ENCODE data around the gene STXBP2.
"Not testable (repeated sequence)": the region's sequence is repeated elsewhere in the genome, so short reads cannot be mapped to it uniquely, and the experiment has no call there.

Gene STXBP2

GRCh38 chr19:7635670-7636069 is 1.2 kb upstream of the STXBP2 start:
- DNase-seq: no peak

- no peak for DNase-seq
These were observed 606 bp upstream of the STXBP2 start for GRCh38 chr19:7636317-7636690.

- DNase-seq: no peak
These were observed 705 bp downstream of the STXBP2 start for GRCh38 chr19:7637374-7638256.

- DNase-seq: no peak
These were observed 2.0 kb downstream of the STXBP2 start for GRCh38 chr19:7638802-7639465.

- no peak for DNase-seq
These were observed 3.0 kb downstream of the STXBP2 start for GRCh38 chr19:7639863-7640348.

GRCh38 chr19:7640803-7641202 is 3.9 kb downstream of the STXBP2 start:
- no peak for DNase-seq

GRCh38 chr19:7641290-7642276 is 4.7 kb downstream of the STXBP2 start:
- no peak for DNase-seq

- DNase-seq: no peak
These were observed 5.6 kb downstream of the STXBP2 start for GRCh38 chr19:7642295-7643030.

GRCh38 chr19:7643031-7643415 is 6.1 kb downstream of the STXBP2 start:
- no peak for DNase-seq

DNA sequence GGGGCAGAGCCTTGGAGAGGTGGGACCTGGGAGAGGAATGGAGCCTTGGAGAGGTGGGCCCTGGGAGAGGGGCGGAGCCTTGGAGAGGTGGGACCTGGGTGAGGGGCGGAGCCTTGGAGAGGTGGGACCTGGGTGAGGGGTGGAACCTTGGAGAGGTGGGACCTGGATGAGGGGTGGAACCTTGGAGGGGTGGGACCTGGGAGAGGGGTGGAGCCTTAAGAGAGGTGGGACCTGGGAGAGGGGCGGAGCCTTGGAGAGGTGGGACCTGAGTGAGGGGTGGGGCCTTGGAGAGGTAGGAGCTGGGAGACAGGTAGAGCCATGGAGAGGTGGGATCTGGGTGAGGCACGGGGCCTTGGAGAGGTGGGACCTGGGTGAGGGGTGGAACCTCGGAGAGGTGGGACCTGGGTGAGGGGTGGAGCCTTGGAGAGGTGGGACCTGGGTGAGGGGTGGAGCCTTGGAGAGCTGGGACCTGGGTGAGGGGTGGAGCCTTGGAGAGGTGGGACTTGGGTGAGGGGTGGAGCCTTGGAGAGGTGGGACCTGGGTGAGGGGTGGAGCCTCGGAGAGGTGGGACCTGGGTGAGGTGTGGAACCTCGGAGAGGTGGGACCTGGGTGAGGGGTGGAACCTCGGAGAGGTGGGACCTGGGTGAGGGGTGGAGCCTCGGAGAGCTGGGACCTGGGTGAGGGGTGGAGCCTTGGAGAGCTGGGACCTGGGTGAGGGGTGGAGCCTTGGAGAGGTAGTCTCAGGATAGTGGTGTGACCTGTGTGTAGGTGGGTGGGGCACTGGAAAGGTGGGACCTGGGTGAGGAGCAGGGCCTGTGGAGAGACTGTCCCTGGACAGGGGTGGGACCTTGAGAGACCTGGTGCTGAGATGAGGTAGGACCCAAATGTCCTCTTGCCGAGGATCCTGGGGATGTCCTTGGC is 7.0 kb downstream of the STXBP2 start:
- DNase-seq: not testable (repeated sequence)

DNA sequence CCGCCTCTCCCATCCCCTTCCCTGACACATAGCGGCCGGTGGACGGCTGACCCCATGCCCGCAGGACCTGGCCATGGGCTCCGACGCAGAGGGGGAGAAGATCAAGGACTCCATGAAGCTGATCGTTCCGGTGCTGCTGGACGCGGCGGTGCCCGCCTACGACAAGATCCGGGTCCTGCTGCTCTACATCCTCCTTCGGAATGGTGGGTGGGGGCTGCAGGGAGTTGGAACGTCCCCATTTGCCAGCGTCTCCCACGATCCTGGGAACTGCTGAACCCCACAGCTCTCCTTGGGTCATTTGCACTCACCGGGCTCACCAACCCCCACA is 7.6 kb downstream of the STXBP2 start:
- DNase-seq: no peak

DNA sequence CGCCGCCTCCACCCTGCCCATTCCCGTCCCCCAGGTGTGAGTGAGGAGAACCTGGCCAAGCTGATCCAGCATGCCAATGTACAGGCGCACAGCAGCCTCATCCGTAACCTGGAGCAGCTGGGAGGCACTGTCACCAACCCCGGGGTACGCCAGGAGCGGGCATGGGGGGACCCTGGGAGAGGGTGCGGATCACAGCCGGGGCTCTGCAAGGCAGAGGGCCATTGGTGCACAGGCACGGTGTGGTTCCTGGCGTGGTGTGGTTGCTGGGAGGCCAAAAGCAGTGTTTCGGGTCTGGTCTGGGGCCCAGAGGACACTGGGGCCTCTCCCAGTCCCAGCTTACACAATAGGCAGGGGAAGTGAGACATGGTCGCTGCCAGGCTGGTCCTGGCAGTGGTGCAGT is 8.3 kb downstream of the STXBP2 start:
- no peak for DNase-seq

DNA sequence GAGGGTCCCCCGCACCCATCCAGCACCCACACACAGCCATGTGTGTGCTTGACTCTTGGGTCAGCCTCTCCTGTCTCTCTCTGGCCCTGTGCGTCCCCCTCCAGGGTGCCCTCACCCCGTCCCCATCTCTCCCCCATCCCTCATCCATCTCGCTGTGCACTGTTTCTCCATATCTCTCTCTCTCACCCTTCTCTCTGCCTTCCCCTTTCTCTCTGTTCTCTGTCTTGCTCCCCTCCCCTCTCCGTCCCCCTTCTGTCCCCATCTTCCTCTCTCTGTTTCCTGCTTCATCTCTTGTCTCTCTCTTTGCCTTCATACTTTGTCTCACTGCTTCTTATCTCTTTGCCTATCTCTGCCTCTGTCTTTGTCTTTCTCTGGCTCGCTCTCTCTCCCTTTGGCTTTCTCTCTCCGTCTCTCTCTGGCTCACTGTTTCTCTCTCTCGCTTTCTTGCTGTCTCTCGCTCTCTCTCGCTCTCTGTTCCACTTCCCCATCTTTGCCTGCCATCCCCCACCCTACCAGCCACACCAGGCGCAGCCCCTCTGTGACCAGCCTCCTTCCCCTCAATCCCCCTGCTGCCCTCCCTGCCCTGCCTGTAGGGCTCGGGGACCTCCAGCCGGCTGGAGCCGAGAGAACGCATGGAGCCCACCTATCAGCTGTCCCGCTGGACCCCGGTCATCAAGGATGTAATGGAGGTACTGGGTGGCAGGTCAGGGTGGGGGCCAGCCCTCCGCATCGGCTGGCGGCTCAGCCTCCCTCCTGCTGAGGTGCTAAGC is 8.9 kb downstream of the STXBP2 start:
- no peak for DNase-seq

DNA sequence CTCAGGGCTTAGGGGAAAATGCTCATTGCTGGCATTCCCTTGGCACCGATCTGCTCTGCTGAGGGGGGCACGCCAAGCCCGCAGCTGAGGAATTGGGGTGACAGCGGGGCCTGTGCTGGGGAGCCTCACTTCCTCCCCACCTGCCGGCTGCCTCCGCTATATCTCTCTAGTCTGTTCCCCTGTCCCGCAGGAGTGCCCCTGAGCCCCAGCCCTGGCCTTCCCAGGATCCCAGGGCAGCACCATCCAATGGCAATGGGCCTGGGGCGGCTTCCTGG is 9.5 kb downstream of the STXBP2 start:
- DNase-seq: no peak

- DNase-seq: no peak
These were observed 10.2 kb downstream of the STXBP2 start for GRCh38 chr19:7647156-7647555.

- no peak for DNase-seq
These were observed 11.5 kb downstream of the STXBP2 start for GRCh38 chr19:7648265-7649014.

DNA sequence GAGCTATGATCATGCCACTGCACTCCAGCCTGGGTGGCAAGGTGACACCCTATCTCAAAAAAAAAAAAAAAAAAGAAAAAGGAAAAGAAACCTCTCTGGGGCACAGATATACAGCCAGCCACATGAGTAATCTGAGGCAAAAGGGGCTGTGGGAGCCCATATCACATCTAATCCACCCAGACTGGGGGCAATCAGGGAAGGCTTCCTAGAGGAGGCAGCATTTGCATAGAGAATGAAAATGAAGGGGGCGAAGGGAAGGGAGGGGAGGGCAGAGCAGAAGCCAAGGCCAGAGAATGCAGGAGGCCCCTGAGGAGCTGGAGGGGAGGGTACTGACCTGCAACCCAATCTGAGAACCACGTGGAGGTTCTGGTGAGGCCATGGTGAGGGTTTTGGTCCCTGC is 13.2 kb downstream of the STXBP2 start:
- DNase-seq: no peak

DNA sequence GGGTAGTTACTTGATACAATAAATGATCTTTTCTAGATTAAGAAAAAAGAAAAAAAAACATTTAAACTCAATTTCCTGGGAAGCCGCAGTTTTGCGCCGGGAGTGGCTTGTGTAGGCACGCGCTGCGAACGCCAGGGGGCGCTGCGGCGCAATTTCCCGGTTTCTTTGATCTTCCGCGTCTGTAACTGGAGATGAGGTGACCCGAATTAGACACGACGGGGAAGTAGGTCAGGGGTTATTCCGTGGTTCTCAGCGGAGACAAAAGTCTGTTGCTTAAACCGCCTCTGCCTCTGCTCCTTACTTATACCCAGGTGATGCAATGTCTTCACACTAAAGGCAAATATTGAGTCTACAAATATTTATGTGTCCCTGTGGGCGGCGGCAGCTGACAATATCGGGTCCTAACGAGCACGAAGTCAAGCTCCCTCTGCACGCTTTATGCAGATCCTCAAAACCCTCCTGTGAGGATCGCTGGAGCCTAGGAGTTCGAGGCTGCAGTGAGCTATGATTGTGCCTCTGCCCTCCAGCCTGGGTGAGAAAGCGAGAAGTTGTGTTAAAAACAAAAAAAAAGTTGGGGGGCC is 15.2 kb downstream of the STXBP2 start:
- DNase-seq: peak; percentile 63

GRCh38 chr19:7654401-7654800 is 17.5 kb downstream of the STXBP2 start:
- no peak for DNase-seq

DNA sequence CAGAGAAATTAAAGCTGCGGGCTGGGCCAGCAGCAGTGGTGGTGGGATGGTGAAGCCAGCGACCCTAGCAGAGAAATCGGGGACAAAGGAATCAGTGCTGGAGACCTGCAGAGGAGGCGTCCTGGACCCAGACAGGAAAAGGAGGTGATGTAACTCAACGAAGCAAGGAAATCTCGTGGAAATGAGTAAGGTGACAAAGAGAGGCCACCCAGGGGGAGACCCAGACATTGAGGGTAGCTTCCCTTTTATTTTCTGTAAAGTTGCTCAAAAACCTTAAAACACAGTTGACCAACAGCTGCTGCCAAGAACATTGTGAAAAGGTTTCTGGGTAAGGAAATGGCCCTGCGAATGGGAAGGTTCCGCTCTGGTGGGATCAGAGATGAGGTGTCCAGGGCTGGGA is 18.7 kb downstream of the STXBP2 start:
- DNase-seq: no peak
